MM.1S (cell line): ENCODE data around the gene CACNG4.

ENCODE experiments used
- EZH2 ChIP-seq: fragments of 300-600 bp; sonication (generic); optimal IDR thresholded peaks from 2 replicates; pipeline ENCODE3; 2017; ENCODE audit warnings: low read depth, mild to moderate bottlenecking, antibody characterized with exemption, low read length, mixed read lengths
- EZH2phosphoT487 ChIP-seq: fragments of 300-600 bp; sonication (generic); IDR thresholded peaks from 2 replicates; pipeline ENCODE4 v1.6.1; 2018; ENCODE audit warnings: antibody characterized with exemption, low read length
- TF ChIP-seq, protein P1 (sequence below): fragments of 300-600 bp; sonication (generic); IDR thresholded peaks from 2 replicates; pipeline ENCODE4 v1.5.1; 2016; ENCODE audit warnings: antibody characterized with exemption, low read length, mixed read lengths

DNA sequence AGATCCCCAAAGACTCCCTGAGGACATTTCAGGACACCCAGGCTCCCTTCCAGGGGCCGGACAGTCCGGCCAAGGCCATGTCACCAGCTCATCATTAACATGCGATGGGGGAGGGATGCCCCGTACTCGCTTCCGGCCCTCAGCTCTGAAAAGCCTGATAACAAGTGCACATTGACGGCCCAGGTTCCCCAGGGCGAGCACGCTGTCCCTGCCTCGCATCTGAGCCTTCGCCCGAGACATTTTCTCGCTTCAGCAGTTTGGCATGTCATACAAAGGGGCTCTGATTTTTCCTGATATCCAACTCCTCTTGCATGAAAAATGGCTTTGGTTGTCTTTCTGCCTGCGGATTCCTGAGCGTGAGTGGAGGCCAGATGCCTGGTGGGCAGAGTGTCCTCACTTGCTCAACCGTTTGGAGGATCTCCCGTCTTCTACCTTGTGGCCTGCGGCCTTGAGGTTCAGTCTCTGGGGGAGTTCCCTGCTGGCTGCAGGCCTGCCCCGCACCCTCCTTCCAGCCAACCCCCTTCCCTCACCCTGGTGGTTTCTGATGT lies 14.1 kb downstream of the CACNG4 start:
- TF ChIP-seq EZH2phosphoT487: no peak
- TF ChIP-seq, protein P1, sequence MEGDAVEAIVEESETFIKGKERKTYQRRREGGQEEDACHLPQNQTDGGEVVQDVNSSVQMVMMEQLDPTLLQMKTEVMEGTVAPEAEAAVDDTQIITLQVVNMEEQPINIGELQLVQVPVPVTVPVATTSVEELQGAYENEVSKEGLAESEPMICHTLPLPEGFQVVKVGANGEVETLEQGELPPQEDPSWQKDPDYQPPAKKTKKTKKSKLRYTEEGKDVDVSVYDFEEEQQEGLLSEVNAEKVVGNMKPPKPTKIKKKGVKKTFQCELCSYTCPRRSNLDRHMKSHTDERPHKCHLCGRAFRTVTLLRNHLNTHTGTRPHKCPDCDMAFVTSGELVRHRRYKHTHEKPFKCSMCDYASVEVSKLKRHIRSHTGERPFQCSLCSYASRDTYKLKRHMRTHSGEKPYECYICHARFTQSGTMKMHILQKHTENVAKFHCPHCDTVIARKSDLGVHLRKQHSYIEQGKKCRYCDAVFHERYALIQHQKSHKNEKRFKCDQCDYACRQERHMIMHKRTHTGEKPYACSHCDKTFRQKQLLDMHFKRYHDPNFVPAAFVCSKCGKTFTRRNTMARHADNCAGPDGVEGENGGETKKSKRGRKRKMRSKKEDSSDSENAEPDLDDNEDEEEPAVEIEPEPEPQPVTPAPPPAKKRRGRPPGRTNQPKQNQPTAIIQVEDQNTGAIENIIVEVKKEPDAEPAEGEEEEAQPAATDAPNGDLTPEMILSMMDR: no peak
- no peak for TF ChIP-seq EZH2
